ENCODE results near the gene RFX4. TPM values are rescaled to one million over a fixed set of nuclear protein-coding genes. Genes with fewer than 3 reads are reported as not detected.

RFX4 gene
- total and polyA plus RNA-seq, 9 of the 15 experiments (the other 6 are each of a cell fraction or from before 2014, with no cell fraction given), result not detected

DNA sequence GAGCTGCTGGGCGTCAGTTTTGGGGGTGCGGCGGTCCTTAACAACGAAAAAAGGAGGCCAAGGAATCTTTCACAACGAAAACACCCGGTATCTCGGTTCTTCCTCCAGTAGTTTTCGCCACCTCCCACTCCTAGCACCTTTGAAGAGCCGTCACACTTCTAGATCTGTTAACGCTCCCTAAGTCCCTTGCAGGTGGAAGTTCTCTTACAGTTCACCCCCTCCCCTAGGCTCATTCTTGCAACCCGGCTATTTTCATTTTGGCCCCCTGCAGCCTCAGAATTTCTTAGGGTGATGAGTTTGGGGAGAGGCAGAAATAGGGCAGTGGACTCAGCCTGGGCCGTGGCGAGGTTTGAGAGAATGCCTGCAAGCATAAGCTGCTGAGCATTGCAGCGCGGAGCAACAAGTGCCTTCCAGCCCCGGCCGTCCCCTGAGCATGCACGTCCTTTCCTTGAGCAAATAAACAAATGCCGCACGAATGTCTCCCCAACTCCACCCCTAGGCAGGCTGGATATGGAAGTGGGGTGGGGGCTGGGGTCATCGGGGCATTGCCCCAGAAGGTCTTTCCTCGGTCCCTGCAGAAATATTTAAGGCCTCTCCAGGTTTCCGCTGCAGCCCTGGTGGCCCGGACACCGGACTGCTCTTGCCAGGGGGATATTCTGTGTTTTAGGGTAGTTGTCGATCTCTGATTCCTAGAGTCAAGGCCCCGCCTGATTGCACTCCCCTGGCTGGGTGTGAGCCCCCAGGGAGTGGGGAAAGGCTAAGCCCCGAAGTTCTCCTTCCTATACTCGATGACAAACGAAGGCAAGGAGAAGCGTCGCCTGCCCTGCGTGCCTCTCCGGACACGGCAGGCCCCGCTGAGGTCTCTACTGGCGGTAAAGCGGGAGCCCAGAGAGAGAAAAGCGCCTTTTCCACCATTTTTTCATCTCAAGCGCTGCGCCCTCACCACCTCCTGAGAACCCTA is 1.6 kb downstream of the RFX4 start:
- ATAC-seq, result no peak
- Histone ChIP-seq H3K79me2 (ENCODE audit: control insufficient read depth, insufficient read depth, low read length) (no peaks in the 10 kb centered on the region), H2AFZ (ENCODE audit: low read depth, low read length) (no peak overlapping the region), H3K4me1 (replicated peaks in 1 of 2; ENCODE audit: control insufficient read depth in 2 of 2, insufficient read depth in 2 of 2, low read length in 2 of 2) (peaks cover 0 to 17% of the 10 kb centered on the region in 2 experiments; a peak in 2 of 5 replicates), H4K20me1 (replicated peaks; ENCODE audit: control insufficient read depth, insufficient read depth, low read length) (peaks cover 3% of the 10 kb centered on the region; the same call in 1 of the 2 replicates), H3K4me2 (ENCODE audit: insufficient read depth, low read length) (no peak overlapping the region), H3K9me3 (replicated peaks; ENCODE audit: control insufficient read depth, insufficient read depth, low read depth, low read length) (no peaks in the 10 kb centered on the region), H3K9me1 (ENCODE audit: control insufficient read depth, insufficient read depth, low read length) (no peaks in the 10 kb centered on the region), H3K4me3 (no peak overlapping the region), H3K36me3 (ENCODE audit: control insufficient read depth, insufficient read depth, low read length) (no peaks in the 10 kb centered on the region), H3K9ac (ENCODE audit: insufficient read depth in 1 of 2, low read depth in 2 of 2, low read length in 2 of 2) (no peak overlapping the region), H3K27ac (ENCODE audit: extremely low read depth, low read depth, low read length) (no peak overlapping the region), H3K27me3 (ENCODE audit: control insufficient read depth in 2 of 2, insufficient read depth in 2 of 2, low read length in 2 of 2) (peaks cover 53 to 73% of the 10 kb centered on the region in 2 experiments)
- intact Hi-C loops (cut with micrococcal nuclease) (no loop called here), in situ Hi-C loops (cut with MboI) (no loop called here)
- ChIA-PET POLR2A (interaction anchor here (0.5 kb wide), 1 partner anchor 182 kb away, joined by 3 read pairs; no protein-coding TSS in a partner anchor), CTCF (ENCODE audit: low intra/inter-chr PET ratio) (no interaction called here)
- BruUV-seq (replicated peaks), result no TSS peak
- WGBS (ENCODE audit: insufficient coverage, low coverage, missing lambda C conversion rate), result 5% methylated on average over 38 of the region's 41 CpGs
- no peak for FAIRE-seq
- TF ChIP-seq GATA2 (CRISPR knock-in tag; IDR thresholded peaks at IDR 0.05) (no peak), PPARD (CRISPR knock-in tag; IDR thresholded peaks at IDR 0.05) (no peak)
- TF ChIP-seq, protein P1, sequence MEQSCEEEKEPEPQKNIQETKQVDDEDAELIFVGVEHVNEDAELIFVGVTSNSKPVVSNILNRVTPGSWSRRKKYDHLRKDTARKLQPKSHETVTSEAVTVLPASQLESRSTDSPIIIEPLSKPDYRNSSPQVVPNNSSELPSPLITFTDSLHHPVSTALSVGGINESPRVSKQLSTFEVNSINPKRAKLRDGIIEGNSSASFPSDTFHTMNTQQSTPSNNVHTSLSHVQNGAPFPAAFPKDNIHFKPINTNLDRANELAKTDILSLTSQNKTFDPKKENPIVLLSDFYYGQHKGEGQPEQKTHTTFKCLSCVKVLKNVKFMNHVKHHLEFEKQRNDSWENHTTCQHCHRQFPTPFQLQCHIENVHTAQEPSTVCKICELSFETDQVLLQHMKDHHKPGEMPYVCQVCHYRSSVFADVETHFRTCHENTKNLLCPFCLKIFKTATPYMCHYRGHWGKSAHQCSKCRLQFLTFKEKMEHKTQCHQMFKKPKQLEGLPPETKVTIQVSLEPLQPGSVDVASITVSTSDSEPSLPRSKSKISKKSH (CRISPR knock-in tag; IDR thresholded peaks at IDR 0.05), result no peak
- no peak for DNase-seq (ENCODE audit: extremely low read depth in 1 of 4, low spot score in 3 of 4)
